GM19397 (cell line): ENCODE data around the gene BEAN1.

Experiments
- ATAC-seq: cut with Tn5 transposase; IDR thresholded peaks from one replicate; pipeline ENCODE4 v1.9.1; 2021; ENCODE audit warnings: mild to moderate bottlenecking, moderate library complexity; ENCODE audit not compliant: unreplicated experiment

Gene BEAN1

DNA sequence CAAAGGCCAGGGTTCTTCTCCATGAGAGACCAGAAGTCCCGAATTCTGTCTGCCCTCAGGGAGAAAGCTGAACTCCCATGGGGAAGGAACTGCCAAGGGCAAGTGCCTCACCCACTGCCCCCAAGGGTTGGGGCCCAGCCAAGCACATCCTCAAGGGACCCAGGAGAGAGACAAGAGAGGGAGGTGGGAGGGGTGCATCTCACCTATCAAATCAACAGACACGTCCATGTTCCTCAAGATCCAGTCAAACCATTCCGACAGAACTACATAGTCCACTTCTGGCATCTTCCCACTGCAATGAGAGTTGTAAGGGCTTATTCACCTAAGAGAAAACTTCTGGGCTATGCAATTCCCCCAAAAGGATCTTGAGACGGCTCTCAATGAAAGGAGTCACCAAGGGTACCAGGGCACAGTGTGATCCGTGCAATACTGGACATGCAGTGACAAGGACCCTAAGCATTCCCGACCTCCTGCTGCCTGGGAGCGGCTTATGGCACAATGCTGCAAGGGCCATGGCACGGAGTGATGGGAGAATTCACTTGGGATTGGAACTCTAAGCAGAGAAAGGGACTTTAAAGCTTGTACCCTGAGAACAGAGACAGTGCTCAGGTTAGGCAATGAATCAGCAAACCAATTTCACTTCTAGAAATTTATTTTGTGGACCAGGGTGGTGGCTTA is 90.6 kb downstream of the BEAN1 start:
- ATAC-seq: no peak

DNA sequence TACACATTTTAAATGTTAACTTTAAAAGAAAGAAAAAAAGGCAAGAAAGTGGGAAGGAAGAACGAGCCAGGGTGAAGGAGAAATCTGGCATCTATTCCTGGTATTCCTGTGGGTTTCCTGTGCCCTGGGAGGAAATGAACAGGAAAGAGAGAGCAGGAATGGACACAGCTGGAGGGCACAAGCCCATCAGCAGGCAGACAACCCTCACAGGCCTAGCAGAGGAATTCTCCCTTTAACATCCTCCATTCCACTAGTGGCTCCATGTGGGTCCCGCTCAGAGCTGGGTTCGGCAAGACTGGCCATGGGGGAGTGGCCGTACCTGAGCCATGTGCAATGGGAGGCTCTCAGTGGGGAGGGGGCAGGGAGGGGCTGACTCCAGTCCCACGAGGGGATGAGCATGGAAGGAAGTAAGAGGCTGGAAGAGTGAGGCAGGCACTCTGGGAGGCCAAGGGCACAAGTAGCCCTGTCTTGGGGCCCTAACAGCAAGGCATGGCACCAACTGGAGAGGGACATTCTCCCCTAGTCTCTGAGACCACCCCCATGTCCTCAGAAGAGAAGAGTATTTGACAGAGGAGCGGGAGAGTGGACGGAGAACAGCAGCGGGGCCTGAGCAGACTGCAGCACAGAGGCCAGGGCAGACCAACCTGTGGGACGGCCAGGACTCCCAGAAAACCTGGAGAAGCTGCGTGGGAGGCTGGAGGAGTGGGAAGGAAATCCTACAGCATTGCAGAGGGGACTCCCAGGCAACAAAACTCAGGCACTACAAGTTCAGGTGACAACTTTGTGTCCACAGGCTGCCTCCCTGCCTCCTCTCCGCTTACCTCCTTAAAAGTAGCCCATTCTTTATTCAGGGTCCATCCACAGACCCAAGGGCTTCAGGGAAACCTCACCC is 92.6 kb downstream of the BEAN1 start:
- ATAC-seq: no peak

DNA sequence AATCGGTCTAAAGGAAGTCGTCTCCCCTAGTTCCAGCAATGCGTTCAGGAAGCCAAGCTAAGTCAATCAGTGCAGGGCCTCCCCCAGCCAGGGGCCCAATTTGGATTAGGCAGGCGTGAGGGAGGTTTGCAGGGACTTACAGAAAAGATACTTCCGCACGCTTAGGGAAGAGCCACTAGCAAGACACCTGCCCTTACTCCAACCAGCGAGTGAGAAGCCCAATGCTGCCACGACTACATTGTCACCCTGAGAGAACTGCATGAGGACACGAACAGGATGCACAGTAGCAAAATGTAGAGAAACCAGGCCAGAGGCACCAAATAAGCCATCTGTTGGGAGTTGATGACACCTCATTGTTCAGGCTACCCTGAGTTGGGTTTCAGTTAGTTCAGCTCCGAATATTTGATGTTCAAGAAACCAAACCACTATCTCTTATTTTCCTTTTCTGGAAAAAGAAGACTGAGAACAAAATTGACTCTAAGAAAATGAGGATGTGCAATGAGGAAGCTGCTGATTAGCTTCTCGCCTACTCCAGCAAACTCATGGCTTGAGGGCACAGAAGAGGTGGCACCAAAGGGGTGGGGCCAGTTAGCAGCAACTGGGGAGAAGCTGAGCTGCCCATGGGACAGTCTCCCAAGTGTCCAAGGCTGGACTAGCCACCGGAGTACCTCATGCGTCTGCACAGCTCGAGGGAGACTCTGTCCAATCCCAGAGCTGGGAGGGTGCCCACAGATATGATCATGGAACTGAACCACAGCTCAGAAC is 93.5 kb downstream of the BEAN1 start:
- no peak for ATAC-seq

DNA sequence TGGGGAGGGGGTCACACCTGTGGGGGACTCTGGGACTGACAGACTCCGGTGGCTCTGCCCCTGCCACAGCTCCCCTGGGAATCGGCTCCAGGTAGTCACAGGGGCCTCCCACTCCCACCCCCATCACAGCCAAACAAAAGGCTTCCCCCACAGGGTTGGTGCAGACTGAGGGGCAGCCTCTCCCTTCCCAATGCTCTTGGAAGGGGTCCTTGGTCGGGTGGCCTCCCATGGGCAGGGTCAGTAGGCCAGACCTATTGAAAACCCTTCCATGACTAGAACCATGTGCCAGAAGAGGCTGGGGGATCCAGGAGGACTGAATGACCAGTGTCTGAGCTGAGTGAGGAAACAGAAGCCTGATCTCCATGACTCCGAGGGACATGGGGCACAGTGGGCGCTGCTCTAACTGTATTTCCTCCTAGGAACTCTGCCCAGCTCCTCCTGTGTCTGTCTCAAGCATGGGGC is 94.2 kb downstream of the BEAN1 start:
- ATAC-seq: no peak

DNA sequence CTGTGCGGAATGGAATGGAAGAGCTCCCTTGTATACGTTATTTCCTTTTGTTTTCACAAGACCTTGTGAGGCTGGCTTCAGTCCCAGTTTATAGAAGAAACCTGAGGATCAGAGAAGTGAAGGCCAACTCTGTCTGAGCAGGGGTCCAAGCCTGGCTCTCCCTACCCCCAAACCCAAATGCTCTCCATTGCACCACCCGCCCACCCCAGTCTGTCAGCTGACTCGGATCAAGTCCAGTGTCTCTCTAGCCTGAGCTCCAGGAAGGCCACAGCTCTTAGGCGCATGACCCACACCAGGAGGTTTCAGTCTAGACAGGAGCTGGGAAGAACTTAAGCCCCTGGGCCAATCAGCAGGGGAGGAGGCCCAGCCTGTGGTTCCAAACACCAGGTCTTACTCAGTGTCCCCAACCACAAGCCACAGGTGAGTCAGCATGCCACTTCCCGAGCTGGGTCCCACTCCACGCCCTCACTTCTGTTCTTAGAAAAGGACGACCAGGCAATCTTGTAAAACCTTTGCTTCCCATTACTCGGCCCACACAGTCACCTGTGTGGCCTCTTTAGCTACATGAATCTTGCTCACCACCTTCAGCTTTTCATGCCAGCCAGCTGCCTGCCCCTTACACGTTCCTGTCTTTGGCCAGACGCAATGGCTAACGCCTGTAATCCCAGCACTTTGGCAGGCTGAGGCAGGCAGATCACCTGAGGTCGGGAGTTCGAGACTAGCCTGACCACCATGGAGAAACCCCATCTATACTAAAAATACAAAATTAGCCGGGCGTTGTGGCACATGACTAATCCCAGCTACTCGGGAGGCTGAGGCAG is 95.1 kb downstream of the BEAN1 start:
- no peak for ATAC-seq

DNA sequence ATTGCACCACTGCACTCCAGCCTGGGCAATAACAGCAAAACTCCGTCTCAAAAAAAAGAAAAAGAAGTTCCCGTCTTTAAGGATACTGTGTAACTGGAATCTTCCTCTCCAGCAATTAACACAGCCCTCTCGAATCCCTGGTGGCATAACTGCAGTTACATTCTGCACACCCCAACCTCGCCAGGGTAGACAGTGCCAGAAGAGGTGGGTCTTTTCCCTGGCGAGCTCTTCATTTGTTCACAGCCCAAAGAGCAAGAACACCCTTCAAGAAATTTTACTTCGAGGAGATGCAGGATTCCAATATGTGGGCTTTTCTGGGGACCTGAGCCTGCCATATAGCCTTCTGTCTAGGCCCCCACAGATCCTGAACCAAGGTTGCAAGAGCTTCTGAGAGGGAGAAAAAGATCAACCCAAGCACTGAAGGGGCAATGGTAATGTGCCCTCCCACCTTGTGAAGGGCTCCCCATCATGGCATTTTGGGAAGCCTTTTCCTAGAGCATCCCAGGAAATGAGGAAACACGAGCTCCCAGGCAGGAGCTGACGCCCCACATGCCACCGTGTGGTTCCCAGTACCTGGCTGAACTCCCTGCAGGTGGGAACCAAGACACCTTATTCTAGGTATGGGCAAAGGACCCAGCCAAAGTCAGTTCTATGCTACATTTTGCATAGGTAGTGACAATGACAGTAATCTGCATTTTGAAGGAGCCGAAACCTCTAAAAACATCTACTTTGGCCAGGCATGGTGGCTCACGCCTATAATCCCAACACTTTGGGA is 95.9 kb downstream of the BEAN1 start:
- no peak for ATAC-seq

DNA sequence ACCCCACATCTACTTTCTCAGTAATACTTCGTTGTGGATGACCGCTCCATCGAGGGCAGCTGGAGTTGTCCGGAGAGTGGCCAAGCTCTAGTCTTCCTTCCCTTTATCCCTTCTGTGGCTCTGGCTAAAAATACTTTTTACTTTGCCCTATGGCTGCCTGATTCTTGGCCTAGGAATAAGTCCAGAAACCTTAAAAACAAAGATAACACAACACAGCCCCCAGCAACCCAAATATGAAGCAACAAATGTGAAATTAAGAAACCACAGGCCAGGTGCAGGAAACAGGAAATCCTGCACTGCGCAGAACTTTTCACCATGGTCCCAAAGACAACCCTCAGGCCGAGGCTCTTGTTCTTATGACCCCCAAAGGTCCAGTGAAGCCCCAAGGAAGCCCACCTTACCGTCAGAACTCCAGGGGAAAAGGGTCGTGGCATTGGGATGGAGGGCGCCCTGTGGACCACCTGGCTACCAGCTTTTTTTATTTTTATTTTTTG is 96.8 kb downstream of the BEAN1 start:
- no peak for ATAC-seq

DNA sequence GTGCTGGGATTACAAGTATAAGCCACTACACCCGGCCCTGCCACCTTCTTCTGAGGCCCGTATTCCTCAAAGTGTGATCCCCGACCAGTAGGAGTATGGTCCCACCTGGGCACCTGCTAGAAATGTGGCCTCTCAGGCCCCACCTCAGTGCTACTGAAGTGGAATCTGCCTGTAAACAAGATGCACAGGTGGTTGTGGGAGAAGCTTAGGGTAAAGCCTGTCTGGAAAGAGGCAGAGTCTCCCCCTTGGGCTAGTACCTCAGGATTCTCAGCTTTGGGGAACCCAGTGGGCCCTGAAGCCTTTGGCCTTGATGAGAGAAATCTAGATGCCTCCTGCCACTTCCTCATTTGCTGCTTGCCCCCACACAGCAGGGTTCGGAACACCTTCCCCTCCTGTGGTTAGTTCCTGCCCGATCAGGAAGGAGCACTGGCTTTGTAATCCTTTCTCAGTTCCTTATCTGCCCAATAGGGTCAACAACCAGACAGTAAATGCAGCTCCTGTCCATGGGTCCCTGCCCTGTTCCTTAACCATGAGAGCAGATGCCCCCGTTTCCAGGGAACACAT is 97.6 kb downstream of the BEAN1 start:
- ATAC-seq: no peak

DNA sequence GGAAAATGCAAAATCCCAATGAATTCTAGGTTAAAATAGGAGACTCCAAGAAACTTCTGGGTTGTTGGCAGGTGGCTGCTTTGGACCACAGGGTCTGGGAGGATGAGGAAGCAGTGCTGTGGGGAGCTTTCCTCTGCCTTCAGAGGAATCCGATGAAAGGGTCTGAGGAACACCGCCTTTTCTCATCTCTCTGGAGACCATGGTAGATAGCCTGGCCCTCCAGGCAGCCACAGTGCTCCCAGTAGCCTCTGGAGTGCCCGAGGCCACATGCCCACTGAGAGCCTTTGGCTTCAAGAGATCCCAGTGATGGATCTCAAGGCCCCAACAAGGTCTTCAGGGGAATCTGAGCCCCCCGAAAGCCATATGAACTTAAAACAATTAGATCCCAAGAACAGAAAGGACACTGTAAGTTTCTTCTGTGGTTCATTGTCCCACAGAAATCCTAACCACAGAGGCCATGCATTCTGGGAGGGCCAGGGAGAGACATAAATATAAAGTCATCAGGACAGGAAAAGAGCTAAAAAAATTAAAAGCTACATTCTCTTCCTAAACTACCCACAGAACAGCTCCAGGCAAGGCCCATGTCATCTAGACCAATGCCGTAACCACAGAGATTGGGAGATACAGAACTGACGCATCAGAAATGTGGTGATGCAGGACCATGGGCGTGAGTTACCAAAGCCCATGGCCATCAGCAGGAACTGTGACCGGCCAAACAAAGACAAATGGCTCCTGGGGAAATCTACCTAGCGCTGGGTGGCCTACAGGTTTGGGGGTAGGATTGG is 98.5 kb downstream of the BEAN1 start:
- no peak for ATAC-seq

DNA sequence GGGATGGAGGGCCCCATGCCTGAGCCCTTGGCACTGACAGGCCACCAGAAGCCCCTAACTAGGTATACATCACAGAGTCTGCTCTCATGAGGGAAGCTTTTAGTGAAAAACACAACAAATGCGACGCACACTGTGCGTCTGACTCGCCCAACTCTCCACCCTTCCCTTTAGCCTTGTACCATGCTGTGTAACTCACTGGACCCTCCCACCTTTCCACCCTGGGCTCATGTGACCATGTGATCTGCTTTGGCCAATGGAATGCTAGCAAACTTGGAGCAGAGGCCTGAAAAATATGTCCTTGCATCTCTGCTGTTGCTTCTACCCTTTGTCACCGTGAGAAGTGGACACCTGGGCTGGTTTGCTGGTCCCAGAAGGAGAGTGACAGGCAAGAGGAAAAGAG is 101.2 kb downstream of the BEAN1 start:
- ATAC-seq: no peak

DNA sequence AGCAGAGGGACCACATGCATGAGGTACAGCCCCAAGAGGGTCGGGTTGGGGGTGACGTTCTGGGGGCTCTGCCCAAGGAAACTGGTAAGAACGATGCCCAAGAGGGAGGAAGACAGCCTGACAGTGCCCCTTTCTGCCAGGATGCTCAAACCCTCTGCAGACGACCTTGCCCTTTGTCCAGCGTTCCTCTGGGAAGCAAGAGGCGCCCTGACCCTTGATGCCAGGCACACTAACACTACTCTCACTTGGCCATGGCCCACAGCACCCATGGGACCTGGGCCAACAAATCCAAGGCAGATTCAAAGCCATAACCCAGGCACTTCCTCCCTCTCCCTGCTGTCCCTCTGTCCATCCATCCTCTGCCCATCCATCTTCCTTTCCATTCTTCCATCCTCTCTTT is 102.4 kb downstream of the BEAN1 start:
- no peak for ATAC-seq
